Inflammatory macrophage (primary cell): ENCODE measurements around the gene TGFB1.

Experiments
- DNase-seq, 2 donors: peaks; one replicate each; pipeline ENCODE4 v3.0.0-alpha.2; 2020 to 2022

TGFB1 gene

DNA sequence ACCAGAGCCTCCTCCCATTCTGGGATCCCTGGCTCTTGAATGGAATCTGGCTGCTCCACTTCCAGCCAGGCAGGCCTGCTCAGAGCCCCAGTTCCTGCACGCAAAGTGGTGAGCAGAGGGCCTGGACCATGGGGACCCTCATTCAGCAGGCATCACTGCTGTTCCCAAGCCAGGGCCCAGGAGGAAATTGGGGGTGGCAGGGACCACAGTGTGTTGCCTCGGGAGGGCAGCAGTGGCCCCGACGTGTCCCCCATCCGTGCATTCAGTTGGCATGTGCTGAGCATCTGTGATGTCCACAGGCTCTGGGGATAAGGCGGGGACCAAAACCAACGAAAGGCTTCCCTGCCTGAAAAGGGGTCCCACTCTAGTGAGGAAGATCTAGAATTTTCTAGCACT, 32.5 kb downstream of the TGFB1 start:
- no peak for DNase-seq

DNA sequence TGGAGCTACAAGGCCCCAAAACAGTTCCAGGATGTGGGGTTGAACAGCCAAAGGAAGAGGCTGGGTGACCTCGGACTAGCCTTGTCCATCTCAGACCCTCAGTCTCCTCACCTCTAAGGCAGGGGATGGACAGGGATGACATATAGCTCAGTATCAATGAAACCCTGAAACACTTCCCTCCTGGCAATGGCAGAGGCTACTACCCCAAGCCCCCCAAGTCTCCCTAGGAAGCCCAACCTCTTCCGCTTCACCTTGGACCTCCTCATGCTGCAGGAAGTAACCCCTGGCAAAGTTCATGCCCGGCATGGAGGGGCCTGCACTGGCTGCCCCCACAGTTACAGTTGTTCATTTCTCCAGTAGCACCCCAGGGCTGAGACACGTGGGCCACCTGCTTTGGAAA, 33.2 kb downstream of the TGFB1 start:
- DNase-seq = no peak

DNA sequence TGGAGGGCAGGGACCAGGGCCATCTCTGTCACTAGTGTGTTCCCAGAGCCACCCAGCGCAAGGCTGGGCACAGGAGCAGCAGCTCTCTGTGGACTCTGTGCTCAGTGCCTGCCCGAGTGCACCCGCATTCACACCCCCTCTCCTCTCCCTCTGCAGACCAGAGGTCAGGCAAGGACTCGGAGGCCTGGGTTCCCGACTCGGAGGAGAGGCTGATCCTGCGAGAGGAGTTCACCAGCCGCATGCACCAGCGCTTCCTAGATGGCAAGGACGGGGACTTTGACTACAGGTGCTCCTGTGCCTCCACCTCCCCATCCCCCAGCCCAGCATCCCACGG, 33.6 kb downstream of the TGFB1 start:
- DNase-seq = no peak

DNA sequence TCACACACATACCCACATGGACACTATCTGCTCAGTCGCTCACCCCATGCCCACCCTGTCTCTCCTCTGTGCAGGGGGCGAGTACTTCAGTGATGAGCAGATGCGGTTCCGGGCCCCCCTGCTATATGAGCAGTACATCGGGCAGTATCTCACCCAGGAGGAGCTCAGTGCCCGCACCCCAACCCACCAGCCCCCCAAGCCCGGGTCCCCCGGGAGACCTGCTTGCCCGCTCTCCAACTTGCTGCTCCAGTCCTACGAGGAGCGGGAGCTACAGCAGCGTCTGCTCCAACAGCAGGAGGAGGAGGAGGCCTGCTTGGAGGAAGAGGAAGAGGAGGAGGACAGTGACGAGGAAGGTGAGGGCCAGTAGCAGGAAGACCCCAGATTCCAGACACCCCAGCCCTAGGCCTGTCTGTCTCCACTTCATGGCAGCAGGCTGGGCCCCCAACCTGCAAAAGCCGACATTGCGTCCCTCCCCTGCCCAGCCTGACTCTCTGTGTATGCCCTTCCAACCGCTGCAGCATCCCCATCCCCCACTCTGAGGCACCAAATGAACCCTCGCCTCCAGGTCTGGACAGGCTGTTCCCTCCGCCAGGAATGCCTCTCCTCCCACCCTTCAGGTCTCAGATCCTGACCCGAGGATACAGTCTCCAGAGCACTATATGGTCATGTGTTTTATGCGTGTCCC, 34.1 kb downstream of the TGFB1 start:
- no peak for DNase-seq

DNA sequence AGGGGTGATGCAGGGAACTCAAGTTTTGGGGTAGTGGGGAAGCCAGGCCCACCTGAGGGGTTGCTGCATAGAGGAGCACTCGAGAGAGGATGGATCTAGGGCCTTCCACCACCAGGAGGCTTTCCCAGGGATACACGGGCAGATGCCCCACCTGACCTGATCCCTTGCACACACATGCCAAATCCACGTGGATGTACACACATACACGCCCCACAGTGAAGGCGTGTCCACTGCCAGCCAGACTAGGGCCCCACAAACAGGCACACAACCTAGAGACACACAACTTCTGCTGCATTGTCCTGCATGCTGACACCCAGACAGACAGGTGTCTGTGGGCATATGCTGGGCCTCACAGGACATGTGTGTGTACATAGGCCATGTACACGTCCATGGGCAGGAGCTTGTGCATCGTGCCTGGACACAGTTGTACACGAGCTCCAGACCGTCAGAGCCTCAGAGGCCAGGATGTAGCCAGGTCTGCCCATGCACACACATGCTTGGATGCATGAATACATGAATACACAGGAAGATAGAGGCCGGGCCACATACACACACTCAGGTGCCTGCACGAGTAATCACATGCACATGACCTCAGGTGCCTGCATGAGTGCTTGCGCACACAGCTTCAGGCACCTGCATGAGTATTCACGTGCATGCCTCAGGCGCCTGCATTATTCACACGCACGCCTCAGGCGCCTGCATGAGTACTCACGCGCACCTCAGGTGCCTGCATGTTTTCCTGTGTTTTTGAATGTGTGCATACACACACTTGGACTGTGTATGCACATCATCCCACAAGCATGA, 34.8 kb downstream of the TGFB1 start:
- no peak for DNase-seq

DNA sequence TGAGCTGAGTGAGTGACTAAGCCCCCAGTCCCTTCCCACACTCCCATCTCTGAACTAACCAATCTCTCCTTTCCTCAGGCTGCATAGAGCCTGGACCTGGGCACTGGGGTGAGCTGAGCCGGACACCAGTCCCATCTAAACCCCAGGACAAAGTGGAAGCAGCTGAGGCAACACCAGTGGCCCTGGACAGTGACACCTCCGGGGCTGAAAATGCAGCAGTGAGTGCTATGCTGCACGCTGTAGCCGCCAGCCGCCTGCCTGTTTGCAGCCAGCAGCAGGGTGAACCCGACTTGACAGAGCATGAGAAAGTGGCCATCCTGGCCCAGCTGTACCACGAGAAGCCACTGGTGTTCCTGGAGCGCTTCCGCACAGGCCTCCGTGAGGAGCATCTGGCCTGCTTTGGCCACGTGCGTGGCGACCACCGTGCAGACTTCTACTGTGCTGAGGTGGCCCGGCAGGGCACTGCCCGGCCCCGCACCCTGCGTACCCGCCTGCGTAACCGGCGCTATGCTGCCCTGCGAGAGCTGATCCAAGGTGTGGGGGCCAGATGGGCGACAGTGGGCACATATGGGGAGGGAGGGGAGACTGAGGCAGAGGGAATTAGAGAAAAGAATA, 37.3 kb downstream of the TGFB1 start:
- no peak for DNase-seq

DNA sequence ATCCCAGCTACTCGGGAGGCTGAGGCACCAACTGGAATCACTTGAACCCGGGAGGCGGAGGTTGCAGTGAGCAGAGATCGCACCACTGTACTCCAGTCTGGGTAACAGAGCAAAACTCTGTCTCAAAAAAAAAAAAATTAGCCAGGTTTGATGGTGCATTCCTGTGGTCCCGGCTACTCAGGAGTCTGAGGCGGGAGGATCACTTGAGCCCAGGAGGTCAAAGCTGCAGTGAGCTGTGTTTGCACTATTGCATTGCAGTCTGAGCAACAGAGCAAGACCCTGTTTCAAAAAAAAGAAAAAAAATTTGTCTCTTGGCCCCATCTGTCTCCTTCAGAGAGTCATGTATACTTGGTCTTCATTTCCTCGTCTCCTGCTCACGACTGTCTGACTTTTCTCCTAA, 42.1 kb downstream of the TGFB1 start:
- no peak for DNase-seq

DNA sequence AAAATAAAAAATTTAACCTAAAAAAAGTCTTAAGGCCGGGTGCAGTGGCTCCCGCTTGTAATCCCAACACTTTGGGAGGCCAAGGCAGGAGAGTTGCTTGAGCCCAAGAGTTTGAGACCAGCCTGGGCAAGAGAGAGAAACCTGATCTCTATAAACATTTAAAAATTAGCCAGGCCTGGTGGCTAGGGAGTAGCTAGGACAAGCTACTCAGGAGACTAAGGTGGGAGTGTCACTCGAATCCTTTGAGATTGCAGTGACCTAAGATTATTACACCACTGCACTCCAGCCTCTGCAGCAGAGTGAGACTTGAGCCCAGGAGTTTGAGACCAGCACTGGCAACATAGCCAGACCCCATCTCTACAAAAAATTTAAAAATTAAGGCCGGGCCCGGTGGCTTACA, 42.6 kb downstream of the TGFB1 start:
- no peak for DNase-seq

DNA sequence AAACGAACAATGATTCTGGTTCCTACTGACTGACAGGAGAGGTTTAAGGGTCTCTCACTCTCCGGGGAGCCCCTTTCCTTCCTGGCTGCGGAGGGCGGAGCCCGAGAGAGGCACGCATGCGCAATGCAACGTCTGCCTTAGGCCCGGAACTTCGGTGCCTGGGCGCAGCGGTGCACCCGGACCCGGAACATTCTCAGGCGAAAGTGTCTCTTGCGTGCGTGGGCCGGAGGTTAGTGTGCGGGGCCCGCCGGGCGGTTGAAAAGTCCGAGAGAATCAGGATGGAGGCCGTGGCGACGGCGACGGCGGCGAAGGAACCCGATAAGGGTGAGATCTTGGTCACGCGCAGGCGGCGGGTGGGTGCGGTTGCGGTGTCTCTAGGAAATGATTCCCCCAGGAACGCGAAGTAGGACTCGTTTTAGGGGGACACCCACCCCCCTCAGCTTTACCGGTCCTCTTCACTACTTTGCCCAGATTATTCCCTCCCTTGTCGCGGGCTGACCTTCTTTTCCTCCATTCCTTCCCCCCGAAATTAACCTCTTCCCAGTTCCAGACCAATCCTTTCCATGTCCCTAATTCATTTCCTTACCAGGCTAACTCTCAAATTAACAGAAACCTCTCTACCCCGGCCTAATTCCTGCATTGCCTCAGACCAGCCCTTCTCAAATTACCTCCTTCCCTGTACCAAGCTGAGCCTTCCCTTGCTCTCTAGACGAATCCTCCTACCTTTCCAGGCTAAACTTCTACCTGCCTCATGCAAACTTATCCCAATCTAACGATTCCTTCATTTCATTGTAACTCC, 43.5 kb downstream of the TGFB1 start, which contains the start of gene CCDC97:
Gene CCDC97 (plus strand): TSS at position 140 of the 799 bp plus-strand sequence. CDS start 139 bp downstream, at position 279.
- peak; percentile 88 to 90 for DNase-seq

DNA sequence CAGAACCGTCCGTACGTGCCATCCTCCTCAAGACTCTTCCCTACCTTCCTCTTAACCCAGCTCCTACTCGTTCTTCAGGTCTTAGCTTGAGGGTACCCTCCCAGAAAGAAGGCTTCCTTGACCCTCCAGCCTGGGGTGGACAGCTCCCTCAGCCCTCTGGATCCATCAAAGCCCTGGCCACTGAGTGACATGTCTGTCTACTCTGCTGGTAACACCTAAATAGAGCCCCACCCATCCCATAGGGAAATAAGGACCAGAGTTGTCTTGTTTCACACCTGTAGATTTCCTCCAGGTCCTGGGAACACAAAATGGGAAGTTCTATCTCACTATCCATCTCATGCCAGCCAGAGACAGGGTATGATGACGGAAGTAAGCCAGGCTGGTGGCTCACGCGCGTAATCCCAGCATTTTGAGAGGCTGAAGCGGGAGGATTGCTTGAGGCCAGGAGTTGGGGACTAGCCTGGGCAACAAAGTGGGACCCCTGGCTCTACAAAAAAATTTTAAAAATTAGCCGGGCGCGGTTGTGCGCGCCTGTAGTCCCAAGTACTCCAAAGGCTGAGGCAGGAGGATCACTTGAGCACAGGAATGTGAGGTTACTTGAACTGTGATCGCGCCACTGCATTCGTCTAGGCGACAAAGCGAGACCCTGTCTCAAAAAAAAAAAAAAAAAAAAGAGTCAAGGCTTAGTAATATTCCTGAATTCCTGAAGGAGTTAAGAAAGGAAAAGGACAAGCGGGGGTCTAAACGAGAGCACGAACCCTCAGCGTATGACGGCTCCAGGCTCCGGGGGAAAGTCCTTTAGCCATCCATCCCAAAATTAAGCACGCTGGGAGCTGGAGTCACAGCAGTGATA, 44.3 kb downstream of the TGFB1 start:
- DNase-seq = peak; percentile 34 to 42

DNA sequence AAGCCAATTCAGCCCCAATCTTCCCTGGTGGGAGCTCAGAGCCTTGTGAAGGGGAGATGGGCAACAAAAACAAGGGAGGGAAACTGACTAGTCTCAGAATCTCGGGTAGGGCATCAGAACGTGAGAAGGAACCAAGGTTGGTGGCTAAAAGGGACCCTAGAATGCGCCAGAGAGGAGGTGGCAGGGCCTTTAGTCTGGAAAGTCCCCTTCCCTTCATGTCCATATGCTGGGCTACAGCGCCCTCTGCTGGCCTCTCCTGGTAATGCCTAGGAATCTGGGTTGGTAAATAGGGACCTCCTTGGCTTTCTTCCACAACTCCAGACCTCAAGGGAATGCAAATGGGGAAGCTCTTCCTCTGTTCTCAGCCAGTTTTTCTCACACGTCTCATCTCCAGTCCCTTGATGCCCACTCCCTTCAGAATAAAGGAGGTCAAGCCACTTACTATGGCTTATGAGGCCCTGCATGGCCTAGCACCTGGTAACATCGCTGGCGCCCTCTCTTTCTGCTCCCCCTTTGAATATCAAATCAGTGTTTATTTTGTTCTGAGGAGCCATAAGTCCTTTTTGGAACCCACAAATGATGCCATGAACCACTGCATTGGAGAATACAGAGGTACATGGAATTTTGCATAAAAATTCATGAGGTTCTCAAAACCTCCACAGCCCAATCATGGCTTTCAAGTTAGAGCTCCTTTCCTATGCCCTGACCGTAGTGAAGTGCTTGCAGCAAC, 45.1 kb downstream of the TGFB1 start:
- DNase-seq = peak; percentile 93 to 96

DNA sequence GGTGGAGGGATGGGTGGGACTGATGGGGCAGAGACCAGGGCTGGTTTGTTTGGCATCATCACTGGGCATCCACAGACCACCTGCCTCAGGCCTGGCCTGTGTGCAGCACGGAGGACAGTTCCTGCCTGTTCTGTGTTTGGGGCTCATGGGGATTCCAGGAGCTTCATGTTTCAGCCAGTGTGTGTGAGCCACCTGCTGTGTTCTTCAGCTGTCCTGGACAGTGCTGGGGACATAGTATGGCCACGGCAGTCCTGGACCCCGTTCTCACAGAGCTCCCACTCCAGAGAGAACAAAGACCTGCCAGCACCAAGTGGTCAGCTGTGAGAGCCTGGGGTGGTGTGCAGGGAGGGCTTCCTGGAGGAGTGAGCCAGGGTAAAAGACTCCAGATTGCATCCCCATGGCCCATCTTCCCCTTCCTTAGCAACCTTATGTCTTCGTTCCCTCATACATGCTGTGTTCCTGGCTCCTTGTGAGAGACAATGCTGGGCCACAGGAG, 45.7 kb downstream of the TGFB1 start:
- DNase-seq = peak in 1 of 2 donors; percentile 5

DNA sequence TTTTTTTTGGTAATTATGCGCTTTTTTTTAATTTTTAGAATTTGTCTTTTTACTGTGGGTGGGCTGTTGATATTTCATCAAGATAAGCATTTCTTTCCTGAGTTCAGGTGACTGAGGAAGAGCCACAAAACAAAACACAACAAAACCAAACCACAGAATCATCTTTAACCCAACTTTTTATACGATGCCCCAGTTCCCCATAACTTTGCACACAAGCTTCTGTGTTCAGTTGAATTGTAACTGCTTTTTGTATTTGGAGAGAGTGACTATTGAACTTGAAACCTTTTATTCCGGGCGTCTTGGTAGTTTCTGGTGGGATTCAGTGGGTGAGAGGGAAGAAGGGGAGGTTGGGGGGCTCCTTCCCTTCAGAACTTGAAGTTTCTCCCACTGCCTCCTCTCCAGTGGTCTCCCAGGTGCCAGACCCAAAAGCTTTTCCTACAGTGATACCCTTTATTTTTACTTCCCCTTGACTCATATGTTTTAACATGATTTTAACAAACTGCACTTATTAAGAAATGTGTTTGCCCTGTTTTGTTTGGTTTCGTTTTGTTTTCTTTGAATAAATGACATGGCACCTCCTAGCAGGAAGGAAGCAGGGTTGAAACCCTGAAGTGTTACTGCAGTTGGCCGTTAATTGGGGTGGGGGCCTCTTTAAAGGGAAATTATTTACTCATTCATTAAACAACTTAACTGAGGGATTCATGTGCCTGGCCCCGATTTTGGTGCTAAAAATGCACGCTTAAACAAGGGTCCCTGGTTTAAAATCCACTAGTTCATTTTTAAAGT, 46.4 kb downstream of the TGFB1 start:
- peak in 1 of 2 donors; percentile 42 for DNase-seq

DNA sequence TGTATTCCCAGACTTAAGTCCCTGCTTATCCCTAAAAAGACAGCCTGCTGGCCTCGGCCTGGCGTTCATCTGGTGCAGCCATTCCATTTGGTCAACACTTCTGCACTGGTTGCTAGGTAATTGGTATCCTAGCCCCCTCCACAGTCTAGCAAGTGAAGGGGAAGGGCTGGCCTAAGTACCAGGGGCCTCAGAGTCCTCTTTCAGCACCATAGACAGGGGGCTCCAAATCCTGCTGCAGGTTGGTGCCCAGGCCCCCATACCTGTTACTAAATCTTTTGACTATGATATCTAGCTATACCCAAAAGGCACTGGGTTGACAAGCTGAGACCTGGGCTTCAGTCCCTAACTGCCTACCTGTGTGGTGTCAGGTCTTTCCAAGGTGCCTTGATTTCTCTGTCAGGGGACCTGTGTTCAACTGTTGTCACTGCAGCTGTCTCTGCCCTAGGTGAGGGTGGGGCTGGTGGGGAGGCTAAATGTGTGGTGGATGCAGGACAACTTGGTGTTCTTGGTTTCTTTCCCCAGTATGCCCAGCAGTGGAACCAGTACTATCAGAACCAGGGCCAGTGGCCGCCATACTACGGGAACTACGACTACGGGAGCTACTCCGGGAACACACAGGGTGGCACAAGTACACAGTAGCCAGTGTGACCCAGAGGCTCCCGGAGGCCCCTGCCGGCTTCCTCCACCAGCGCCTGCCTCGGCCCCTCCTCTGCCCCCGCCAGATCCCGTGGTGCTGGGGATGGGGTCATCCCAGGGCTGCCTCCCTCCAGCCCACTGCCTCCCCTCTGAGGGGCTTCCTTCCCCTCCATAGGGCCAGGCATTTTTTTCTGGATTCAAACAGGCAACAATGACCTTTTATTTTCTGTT, 47.6 kb downstream of the TGFB1 start:
- no peak for DNase-seq

DNA sequence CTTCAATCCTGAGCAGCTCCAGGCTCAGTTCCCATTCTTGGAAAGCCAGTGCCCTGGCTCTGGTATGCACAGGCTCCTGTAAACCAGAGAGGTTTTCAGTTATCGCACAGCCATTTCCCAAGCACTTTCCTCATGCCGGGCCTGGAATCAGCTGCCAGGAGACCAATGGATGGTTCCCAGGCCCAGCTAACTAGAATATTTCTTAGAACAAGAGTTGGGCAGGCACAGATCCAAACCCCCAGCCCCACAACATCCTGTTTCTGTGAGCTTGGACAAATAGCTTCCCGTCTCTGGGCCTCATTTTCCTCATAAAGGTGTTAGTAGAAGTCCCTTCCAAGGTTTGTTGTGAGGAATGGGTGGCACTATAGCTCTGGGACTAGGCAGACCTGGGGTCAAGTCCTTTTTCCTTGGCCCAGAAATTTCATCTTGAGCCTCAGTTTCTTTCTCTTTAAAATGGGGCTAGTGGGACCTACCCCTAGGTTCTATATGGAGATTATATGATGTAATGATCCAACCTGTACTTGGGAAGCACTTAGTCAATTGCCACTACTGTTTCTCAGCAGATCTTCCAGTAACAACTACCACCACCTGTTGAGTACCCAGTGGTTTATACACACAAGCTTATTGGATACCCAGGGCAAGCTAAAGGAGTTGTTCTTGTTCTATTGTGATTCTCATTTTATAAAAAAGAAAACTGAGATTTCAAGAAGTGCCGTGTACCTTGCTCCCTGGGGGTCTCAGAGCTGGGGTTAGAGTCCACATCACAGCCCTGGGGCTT, 48.8 kb downstream of the TGFB1 start:
- no peak for DNase-seq

DNA sequence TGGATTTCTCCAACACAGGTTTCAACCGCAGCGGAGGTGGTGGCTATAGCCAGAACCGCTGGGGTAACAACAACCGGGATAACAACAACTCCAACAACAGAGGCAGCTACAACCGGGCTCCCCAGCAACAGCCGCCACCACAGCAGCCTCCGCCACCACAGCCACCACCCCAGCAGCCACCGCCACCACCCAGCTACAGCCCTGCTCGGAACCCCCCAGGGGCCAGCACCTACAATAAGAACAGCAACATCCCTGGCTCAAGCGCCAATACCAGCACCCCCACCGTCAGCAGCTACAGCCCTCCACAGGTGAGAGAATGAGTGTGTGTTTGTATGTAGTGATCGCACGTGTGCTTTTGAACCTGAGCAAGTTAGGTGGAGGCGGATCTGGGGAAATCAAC, 49.8 kb downstream of the TGFB1 start:
- DNase-seq = no peak

DNA sequence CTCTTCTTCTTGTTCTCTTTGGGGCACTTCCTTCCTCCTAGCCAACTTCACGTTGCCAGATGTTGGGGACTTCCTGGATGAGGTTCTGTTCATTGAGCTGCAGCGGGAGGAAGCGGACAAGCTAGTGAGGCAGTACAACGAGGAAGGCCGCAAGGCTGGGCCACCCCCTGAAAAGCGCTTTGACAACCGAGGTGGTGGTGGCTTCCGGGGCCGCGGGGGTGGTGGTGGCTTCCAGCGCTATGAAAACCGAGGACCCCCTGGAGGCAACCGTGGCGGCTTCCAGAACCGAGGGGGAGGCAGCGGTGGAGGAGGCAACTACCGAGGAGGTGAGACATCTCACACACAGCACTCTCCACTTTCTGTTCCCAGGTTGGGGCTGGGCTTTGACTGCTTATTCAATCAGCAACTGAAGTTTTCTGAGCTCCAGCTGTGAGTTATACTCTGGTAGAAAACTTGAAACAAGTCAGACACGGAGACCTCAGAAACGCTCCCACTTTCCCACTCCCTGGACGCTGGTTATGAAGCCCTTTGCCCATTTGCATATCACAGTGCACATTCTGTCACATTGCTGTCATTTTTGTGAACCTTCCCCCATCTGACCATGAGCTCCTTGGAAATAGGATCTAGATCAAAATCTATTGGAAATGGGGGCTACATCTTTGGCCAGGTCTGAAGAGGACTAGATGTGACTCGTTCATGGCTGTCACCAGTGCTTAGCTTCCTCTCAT, 50.9 kb downstream of the TGFB1 start:
- peak; percentile 22 to 33 for DNase-seq

DNA sequence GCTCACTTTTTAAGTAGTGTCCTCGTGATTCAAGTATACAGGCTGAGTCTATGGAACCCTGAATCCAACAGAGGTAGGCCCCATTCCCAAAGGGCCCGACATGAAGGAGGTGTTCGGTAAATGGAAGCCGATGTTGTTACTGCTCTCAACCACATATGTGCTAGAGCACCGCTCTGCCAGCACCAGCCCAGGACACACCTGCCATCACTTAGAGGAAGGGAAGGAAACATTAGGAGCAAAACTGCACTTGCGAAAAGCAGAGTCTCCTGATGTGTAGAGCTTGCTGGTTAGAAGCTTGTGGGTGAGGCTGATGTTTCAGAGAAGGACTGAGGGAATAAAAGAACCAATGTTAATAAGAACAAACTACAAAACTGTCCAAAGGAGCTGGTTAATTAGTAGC, 53.2 kb downstream of the TGFB1 start:
- DNase-seq = no peak
